IPS-18a (cell line): ENCODE results near the gene ARHGAP29.

Source experiments
- H3K27ac ChIP-seq: one replicate; pipeline ENCODE4 v1.5.1; 2013; ENCODE audit warnings: low read length
- H3K27me3 ChIP-seq: one replicate; pipeline ENCODE4 v1.6.1; 2013; ENCODE audit warnings: mild to moderate bottlenecking, low read length; ENCODE audit not compliant: control insufficient read depth, insufficient read depth
- H3K36me3 ChIP-seq: one replicate; pipeline ENCODE4 v1.6.1; 2013; ENCODE audit warnings: low read depth, low read length; ENCODE audit not compliant: control insufficient read depth
- H3K4me1 ChIP-seq: one replicate; pipeline ENCODE4 v1.6.1; 2013; ENCODE audit warnings: low read depth, low read length; ENCODE audit not compliant: control insufficient read depth
- H3K4me3 ChIP-seq: one replicate; pipeline ENCODE4 v1.5.1; 2013; ENCODE audit warnings: low read length
- H3K9ac ChIP-seq: one replicate; pipeline ENCODE4 v1.6.1; 2013; ENCODE audit warnings: mild to moderate bottlenecking, low read length, moderate library complexity
- H3K9me3 ChIP-seq: one replicate; pipeline ENCODE4 v1.6.1; 2013; ENCODE audit warnings: low read depth, low read length; ENCODE audit not compliant: control insufficient read depth

The ARHGAP29 gene

DNA sequence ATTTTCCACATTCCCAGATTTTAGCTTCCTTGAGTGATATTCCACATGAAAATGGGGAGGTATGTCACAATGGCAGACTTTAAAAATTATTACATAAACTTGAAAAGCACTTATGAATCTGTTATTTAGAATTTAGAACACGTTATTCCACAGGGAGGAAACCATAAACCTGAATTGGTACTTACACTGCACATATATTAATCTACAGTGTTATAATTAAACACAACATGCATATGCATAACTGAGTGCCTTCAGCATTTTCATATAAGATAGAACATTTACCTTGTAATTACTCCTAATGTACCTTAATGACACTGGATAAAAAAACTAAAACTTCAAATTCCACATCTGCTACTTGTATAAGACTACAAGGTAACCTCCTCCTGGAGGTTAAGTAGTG lies 9.8 kb downstream of the ARHGAP29 start:
- H3K36me3 ChIP-seq: no peaks in the 10 kb centered on the region
- H3K27me3 ChIP-seq: no peaks in the 10 kb centered on the region
- no peak overlapping the region for H3K9ac ChIP-seq
- H3K9me3 ChIP-seq: no peaks in the 10 kb centered on the region
- H3K4me1 ChIP-seq: no peaks in the 10 kb centered on the region
- no peak overlapping the region for H3K27ac ChIP-seq
- no peak overlapping the region for H3K4me3 ChIP-seq

DNA sequence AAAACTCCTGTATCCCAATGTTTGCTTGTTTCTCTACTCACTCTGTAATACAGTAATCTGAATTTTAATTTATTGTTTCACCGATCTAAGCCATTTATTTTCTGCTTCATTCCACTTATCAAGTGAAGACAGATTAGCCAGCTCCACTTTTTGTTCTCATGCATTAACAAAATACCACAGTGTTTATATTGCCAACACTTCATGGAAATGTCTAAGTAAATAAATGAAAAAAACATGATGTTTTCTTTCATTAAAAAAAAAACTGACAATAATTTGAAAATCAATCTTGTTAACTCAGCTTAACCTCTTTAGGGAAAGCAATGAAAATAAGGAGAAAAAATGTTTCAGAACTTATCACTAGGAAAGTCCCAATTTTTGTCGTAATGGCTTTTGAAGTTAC lies 11.5 kb downstream of the ARHGAP29 start:
- Histone ChIP-seq H3K4me3 (no peak overlapping the region), H3K9ac (no peak overlapping the region), H3K9me3 (no peaks in the 10 kb centered on the region), H3K27me3 (no peaks in the 10 kb centered on the region), H3K27ac (no peak overlapping the region), H3K36me3 (no peaks in the 10 kb centered on the region), H3K4me1 (no peaks in the 10 kb centered on the region)

DNA sequence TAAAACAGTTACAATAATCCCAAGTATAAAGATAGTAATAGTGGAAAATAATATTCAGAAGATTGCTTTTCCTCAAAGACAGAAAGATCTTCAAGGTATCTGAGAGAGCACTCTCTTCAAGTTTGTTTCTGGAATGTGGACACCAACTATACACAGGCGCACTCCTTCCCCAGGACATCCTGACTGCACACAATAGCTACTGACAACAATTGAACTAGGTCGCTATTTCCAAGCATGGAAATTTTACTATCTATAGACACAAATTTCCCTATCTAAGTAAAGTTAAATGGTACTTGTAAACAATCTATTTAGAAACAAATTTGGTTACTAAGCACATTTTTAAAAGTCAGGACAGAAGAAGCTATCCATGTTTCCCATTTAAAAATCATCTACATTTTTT lies 19.1 kb downstream of the ARHGAP29 start:
- H3K4me1 ChIP-seq: no peaks in the 10 kb centered on the region
- H3K27ac ChIP-seq: no peak overlapping the region
- no peak overlapping the region for H3K9ac ChIP-seq
- no peak overlapping the region for H3K4me3 ChIP-seq
- no peaks in the 10 kb centered on the region for H3K36me3 ChIP-seq
- H3K27me3 ChIP-seq: no peaks in the 10 kb centered on the region
- no peaks in the 10 kb centered on the region for H3K9me3 ChIP-seq

DNA sequence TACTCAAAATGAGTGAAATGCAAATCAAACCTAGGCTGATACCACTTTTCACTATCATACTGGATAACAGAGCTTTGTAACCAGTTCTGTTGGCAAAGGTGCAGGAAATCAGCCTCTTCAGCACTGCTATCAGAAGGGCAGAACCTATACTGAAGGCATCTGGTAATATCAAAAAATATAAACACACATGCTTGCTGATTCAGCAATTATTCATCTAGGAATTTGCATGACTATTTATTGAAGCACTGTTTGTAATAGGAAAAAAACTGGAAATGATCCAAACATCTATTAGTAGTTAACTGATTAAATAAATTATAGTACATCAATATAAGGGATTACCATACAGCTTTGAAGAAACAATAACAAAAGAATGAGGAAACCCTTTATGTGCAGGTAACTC lies 21.4 kb downstream of the ARHGAP29 start:
- Histone ChIP-seq H3K9me3 (no peaks in the 10 kb centered on the region), H3K36me3 (no peaks in the 10 kb centered on the region), H3K27ac (no peak overlapping the region), H3K27me3 (no peaks in the 10 kb centered on the region), H3K9ac (no peak overlapping the region), H3K4me3 (no peak overlapping the region), H3K4me1 (no peaks in the 10 kb centered on the region)

DNA sequence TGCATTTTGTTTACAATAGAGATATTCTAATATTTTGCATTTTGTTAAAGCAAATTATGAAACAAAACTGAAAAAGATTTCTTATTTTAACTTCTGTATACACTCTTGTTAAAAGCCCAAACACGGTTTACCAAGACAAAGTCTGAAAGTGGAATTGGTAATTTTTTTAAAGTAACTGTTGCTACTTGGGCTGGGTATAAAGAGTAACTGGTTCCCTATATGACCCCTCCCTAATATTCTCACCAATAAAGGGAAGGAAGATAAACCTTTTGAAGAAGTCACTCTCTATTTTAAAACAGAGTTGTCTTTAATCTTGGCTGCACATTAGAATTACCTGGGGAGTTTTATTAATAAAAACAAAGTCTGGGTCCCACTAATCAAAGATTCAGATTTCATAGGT lies 27.4 kb downstream of the ARHGAP29 start:
- H3K4me1 ChIP-seq: no peaks in the 10 kb centered on the region
- no peak overlapping the region for H3K9ac ChIP-seq
- H3K9me3 ChIP-seq: no peaks in the 10 kb centered on the region
- H3K4me3 ChIP-seq: no peak overlapping the region
- H3K36me3 ChIP-seq: no peaks in the 10 kb centered on the region
- no peak overlapping the region for H3K27ac ChIP-seq
- no peaks in the 10 kb centered on the region for H3K27me3 ChIP-seq

DNA sequence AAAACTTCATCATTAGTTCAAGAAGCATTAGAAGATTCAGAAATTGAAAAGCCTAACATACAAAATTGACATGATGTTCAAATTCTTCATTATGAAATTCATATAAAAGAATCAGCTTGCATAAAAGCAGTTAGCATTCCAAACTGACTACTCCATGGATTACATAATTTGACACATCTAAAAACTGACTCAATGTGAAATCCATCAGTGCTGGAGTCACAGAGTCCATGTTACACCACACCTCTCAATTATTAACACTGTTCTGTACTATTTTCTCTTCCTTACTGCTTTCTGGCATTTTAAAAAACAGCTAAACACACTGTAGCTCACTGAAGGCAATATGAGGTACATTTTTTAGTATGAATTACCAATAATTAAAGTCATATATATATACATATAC lies 28.0 kb downstream of the ARHGAP29 start:
- Histone ChIP-seq H3K27me3 (no peaks in the 10 kb centered on the region), H3K4me1 (no peaks in the 10 kb centered on the region), H3K4me3 (no peak overlapping the region), H3K36me3 (no peaks in the 10 kb centered on the region), H3K9ac (no peak overlapping the region), H3K9me3 (no peaks in the 10 kb centered on the region), H3K27ac (no peak overlapping the region)

DNA sequence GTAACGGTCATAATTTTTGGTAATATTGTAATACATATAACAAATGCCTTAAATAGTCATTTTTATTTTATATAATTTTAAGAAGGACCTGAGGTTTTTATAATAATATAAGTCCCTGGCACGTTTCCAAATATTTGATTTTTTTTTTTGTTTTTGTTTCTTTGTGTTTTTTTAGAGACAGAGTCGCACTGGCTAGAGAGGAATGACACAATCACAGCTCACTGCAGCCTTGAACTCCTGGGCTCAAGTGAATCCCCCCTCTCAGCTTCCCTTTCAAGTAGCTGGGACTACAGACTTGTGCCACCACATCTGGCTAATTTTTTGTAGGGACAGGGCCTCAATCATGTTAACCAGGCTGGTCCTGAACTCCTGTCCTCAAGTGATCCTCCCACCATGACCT lies 29.7 kb downstream of the ARHGAP29 start:
- no peak overlapping the region for H3K4me3 ChIP-seq
- H3K9me3 ChIP-seq: no peaks in the 10 kb centered on the region
- H3K36me3 ChIP-seq: no peaks in the 10 kb centered on the region
- H3K27me3 ChIP-seq: no peaks in the 10 kb centered on the region
- no peak overlapping the region for H3K9ac ChIP-seq
- no peaks in the 10 kb centered on the region for H3K4me1 ChIP-seq
- no peak overlapping the region for H3K27ac ChIP-seq

DNA sequence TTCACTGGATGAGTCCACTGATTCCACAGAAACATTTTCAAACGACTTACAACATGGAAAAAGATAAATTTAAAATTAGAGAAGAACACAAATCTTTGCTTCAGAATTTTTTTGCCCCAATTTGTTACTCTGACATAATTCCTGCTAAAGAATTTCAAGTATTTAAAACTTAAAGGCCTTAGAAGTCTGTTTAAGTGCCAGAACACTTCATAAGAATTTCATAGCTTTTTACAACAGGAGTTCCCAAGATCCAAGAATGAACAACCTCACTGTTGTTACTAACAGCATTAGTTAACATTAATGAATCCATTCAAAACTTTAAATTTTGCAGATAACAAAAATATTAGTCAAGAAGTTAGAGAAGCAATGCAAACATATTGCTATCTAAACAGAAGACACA lies 31.7 kb downstream of the ARHGAP29 start:
- Histone ChIP-seq H3K9me3 (no peaks in the 10 kb centered on the region), H3K27me3 (no peaks in the 10 kb centered on the region), H3K27ac (no peak overlapping the region), H3K36me3 (no peaks in the 10 kb centered on the region), H3K4me3 (no peak overlapping the region), H3K4me1 (no peaks in the 10 kb centered on the region), H3K9ac (no peak overlapping the region)

DNA sequence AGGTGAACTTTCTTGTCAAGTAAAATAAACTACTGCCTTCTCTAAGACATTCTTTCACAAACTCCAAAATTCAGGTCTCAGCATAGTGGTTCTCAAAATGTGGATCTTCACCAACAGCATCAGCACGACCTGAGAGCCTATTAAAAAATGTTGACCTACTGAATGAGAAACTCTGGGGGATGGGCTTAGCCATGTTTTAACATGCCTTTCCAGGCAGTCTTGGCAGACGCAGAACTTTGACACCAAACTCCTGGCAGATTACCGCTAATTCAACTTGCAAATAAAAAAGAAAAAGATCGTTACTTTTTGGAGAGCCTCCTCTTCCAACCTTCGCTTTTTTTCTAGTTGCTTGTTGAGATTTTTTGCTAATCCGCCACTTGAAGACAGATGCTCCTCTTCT lies 35.1 kb downstream of the ARHGAP29 start:
- Histone ChIP-seq H3K4me3 (no peak overlapping the region), H3K9me3 (no peaks in the 10 kb centered on the region), H3K4me1 (no peaks in the 10 kb centered on the region), H3K27me3 (no peaks in the 10 kb centered on the region), H3K36me3 (no peaks in the 10 kb centered on the region), H3K9ac (no peak overlapping the region), H3K27ac (no peak overlapping the region)

DNA sequence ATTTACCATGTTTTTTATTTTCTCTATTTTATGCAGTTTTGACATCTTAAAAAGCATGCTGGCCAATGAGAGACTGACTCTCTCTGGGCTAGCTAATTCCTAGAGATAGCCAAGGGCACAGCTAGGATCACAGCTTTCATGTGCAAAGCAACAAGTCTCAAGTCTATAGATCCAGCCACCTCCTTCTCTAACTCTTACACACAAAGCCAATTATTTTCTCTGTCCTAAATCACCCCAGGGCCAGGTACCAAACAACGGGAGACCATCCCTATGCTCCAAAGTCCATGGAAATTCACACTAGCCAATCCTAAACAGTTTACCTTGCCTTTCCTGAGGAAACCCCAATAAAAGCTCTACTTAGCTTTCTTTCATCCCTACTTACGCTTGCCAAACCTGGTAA lies 38.0 kb downstream of the ARHGAP29 start:
- Histone ChIP-seq H3K4me1 (no peaks in the 10 kb centered on the region), H3K4me3 (no peak overlapping the region), H3K27me3 (no peaks in the 10 kb centered on the region), H3K9ac (no peak overlapping the region), H3K36me3 (no peaks in the 10 kb centered on the region), H3K9me3 (no peaks in the 10 kb centered on the region), H3K27ac (no peak overlapping the region)

DNA sequence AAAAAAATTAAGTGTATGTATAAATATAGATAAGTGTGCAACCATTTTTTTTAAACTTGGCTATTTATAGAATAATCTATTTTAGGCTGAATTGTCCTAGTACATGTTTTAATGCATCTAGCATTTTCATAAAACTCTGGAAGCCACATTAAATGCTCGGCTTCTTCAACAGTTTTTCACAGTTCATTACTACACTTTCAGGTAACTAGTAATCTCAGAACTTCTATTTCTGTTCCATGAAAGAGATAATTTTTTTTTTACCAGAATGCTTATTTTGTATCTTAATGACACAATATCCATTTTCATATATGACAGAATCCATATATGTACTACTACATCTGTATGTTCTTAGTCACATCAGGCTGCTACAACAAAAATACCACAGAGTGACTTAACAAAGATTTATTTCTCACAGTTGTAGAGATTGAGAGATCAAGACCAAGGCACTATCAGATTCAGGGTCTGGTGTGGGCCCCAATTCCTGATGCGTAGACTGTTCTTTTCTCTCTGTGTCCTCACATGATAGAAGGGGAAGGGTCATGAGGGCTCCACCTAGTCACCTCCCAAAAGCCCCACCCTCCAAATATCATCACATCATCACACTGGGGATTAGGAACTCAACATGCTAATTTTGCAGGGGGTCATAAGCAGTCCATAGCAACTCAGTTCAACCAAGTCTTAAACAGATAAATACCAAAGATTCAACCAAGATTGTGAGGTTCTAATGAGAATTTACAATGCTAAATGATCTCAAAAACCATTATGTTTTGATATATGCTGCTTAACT lies 43.1 kb downstream of the ARHGAP29 start:
- no peaks in the 10 kb centered on the region for H3K9me3 ChIP-seq
- no peaks in the 10 kb centered on the region for H3K36me3 ChIP-seq
- no peaks in the 10 kb centered on the region for H3K27me3 ChIP-seq
- H3K27ac ChIP-seq: no peak overlapping the region
- no peaks in the 10 kb centered on the region for H3K4me1 ChIP-seq
- no peak overlapping the region for H3K9ac ChIP-seq
- H3K4me3 ChIP-seq: no peak overlapping the region

DNA sequence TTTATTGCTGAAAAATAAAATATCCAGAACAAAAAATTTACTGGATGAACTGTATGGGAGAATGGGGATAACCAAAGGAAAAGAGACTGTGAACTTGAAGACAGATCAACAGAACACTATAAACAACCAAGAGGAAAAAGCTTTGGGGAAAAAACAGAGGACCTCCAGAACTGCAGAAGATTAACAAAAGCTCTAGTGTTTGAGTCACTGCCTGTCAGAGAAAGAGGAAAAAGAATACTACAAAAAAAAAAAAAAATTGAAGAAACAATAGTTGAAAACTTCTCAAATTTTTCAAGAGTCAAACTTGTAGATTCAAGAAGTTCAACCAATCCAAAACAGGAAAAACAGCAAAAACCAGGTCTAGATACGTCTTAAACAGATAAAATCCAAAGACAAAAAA lies 44.3 kb downstream of the ARHGAP29 start:
- no peaks in the 10 kb centered on the region for H3K36me3 ChIP-seq
- H3K9ac ChIP-seq: no peak overlapping the region
- H3K9me3 ChIP-seq: no peaks in the 10 kb centered on the region
- no peaks in the 10 kb centered on the region for H3K27me3 ChIP-seq
- H3K27ac ChIP-seq: no peak overlapping the region
- H3K4me1 ChIP-seq: no peaks in the 10 kb centered on the region
- H3K4me3 ChIP-seq: no peak overlapping the region
